Suprapubic skin (tissue), 4 donors: Measurements from ENCODE around the gene ATP9B. TPM values are rescaled to one million over a fixed set of nuclear protein-coding genes. Genes with fewer than 3 reads are reported as not detected.
"Not testable (repeated sequence)": the region's sequence is repeated elsewhere in the genome, so short reads cannot be mapped to it uniquely, and the experiment has no call there.

ENCODE experiments used
- DNase-seq, 2 donors: peaks; one replicate each; pipeline ENCODE4 v3.0.0-alpha.2; 2019; ENCODE audit warnings: low spot score in 2 of 2
- H3K27ac ChIP-seq: fragments of 200-600 bp; sonication (generic); one replicate; pipeline ENCODE4 v1.5.1; 2019
- H3K27me3 ChIP-seq: fragments of 200-600 bp; sonication (generic); one replicate; pipeline ENCODE4 v1.5.1; 2019
- H3K36me3 ChIP-seq: fragments of 200-600 bp; sonication (generic); one replicate; pipeline ENCODE4 v1.5.1; 2019
- H3K4me1 ChIP-seq: fragments of 200-600 bp; sonication (generic); one replicate; pipeline ENCODE4 v1.5.1; 2019
- H3K4me3 ChIP-seq: fragments of 200-600 bp; sonication (generic); one replicate; pipeline ENCODE4 v1.5.1; 2019; ENCODE audit warnings: mild to moderate bottlenecking
- H3K9me3 ChIP-seq: fragments of 200-600 bp; sonication (generic); one replicate; pipeline ENCODE4 v1.5.1; 2019
- EP300 ChIP-seq: sonication (generic); formaldehyde crosslinking; IDR thresholded peaks from one replicate; pipeline ENCODE4 v1.6.1; 2017; ENCODE audit warnings: antibody characterized with exemption
- POLR2A ChIP-seq, 2 donors: fragments of 450-650 bp; IDR thresholded peaks; one replicate each; pipeline ENCODE4 v1.6.1; 2017; ENCODE audit warnings: antibody characterized with exemption in 2 of 2, mild to moderate bottlenecking in 2 of 2, moderate library complexity in 2 of 2
- POLR2AphosphoS5 ChIP-seq, 3 donors: sonication (generic); formaldehyde crosslinking; IDR thresholded peaks; one replicate each; pipeline ENCODE4 v1.6.1; 2017; ENCODE audit warnings: antibody characterized with exemption in 3 of 3
- WGBS: methylation state at CpG from one replicate; pipeline ENCODE4 v1.1.5; 2018; 5-methylcytosine and 5-hydroxymethylcytosine counted together
- total RNA-seq, 4 donors: library from RNA; depleted of rRNA; stranded (reverse); fragments of >200 nt; gene quantifications; one replicate each; pipeline ENCODE4 v1.1.0, GENCODE V29; 2016
- TF ChIP-seq, protein P1 (sequence below), 2 donors: fragments of 200-600 bp in 1 of 2; fragments of 450-650 bp in 1 of 2; sonication (generic) in 1 of 2; IDR thresholded peaks; one replicate each; pipeline ENCODE4 v1.5.1; 2016 to 2019; ENCODE audit warnings: antibody characterized with exemption in 2 of 2, mild to moderate bottlenecking in 1 of 2, moderate library complexity in 1 of 2

Gene ATP9B
- total RNA-seq, 4 donors from 2014 or later: 30.2 to 109 (median 37.4) TPM

DNA sequence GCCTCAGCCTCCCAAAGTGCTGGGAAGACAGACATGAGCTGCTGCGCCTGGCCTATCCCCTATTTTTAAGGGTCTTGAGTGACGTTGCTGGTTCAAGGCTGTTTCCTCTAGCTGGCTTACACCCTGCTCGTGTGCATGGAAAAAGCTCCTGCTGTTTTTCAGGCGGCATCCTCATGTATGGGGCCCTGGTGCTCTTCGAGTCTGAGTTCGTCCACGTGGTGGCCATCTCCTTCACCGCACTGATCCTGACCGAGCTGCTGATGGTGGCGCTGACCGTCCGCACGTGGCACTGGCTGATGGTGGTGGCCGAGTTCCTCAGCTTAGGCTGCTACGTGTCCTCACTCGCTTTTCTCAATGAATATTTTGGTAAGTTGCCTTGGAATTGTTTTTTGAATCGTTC lies 304.5 kb downstream of the ATP9B start:
- H3K36me3 ChIP-seq: peaks cover 40% of the 10 kb centered on the region
- TF ChIP-seq, protein P1, sequence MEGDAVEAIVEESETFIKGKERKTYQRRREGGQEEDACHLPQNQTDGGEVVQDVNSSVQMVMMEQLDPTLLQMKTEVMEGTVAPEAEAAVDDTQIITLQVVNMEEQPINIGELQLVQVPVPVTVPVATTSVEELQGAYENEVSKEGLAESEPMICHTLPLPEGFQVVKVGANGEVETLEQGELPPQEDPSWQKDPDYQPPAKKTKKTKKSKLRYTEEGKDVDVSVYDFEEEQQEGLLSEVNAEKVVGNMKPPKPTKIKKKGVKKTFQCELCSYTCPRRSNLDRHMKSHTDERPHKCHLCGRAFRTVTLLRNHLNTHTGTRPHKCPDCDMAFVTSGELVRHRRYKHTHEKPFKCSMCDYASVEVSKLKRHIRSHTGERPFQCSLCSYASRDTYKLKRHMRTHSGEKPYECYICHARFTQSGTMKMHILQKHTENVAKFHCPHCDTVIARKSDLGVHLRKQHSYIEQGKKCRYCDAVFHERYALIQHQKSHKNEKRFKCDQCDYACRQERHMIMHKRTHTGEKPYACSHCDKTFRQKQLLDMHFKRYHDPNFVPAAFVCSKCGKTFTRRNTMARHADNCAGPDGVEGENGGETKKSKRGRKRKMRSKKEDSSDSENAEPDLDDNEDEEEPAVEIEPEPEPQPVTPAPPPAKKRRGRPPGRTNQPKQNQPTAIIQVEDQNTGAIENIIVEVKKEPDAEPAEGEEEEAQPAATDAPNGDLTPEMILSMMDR (IDR thresholded peaks at IDR 0.05): no peak
- no peaks in the 10 kb centered on the region for H3K9me3 ChIP-seq
- peak in 1 of 2 donors; percentile 41 for DNase-seq
- peaks cover 1% of the 10 kb centered on the region for H3K4me1 ChIP-seq
- no peak overlapping the region for H3K27ac ChIP-seq
- H3K27me3 ChIP-seq: no peaks in the 10 kb centered on the region
- H3K4me3 ChIP-seq: no peak overlapping the region
- 93% methylated on average over 17 of the region's 17 CpGs for WGBS

DNA sequence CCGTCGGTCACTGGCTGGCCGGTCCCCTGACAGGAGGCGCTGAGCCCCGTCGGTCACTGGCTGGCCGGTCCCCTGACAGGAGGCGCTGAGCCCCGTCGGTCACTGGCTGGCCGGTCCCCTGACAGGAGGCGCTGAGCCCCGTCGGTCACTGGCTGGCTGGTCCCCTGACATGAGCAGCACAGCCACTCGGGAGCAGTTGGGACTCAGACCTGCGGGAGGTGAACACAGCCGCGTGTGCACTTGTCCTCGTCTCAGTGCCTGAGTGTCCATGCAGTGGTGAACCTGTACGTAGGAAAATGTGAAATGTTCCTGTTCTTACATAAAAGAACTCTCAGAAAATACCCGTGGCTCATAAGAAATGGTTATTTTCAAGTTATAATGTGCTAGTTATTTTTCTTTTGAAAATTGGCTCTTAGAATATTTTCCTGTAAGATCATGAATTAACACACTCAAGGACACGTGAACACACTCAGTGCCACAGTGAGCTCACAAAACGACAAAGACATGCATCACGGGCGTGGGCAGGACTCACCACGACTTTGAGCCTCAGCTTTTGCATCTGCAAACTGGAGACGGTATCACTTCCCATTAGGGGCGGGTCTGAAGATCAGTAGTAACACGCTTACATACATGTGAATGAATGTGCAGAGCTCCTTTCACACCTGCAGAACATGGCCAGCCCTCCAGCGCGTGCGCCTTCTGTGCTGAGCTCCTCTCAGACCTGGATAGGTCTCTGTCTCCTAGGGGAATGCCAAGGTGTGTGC lies 305.4 kb downstream of the ATP9B start:
- TF ChIP-seq POLR2AphosphoS5 (IDR thresholded peaks at IDR 0.05): no peak
- TF ChIP-seq, protein P1 (IDR thresholded peaks at IDR 0.05): no peak
- WGBS: 89% methylated on average over 20 of the region's 32 CpGs
- Histone ChIP-seq H3K4me1 (peaks cover 8% of the 10 kb centered on the region), H3K27me3 (no peaks in the 10 kb centered on the region), H3K27ac (no peak overlapping the region), H3K9me3 (no peaks in the 10 kb centered on the region), H3K4me3 (no peak overlapping the region), H3K36me3 (peaks cover 40% of the 10 kb centered on the region)
- DNase-seq: peak in 1 of 2 donors; percentile 21

DNA sequence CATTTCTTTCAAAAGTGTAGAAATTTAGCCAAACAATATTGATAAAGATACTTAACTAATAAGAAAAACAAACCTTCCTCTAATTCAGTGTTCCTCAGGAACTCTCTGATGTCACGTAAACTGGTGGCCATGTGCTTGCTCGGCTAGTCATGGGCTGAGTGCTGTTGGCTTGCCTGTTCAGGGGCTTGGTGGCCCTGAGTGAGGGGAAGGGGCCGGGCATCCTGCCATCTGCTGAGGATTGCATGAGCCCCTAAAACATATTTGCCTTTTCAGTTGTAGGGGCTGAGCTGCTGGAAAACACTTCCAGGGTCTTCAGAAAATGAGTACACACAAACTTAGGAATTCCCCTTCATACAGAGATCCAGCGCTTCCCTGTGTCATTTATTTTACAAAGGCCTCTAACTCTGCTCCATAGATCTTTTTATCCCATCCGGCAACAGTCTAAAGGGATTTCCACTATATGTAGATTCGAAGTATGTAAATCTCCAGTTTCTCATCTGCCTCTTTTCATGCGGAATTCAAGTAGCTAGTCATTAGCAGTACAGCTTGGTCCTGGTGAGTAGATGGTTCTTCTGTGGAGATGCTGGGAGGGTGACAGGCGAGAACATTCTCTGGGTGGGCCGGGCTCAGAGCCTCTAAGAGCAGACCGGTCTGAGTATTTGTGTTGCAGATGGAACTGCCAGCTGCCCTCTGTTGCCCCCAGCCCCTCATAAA lies 306.4 kb downstream of the ATP9B start:
- DNase-seq: peak in 1 of 2 donors; percentile 24

DNA sequence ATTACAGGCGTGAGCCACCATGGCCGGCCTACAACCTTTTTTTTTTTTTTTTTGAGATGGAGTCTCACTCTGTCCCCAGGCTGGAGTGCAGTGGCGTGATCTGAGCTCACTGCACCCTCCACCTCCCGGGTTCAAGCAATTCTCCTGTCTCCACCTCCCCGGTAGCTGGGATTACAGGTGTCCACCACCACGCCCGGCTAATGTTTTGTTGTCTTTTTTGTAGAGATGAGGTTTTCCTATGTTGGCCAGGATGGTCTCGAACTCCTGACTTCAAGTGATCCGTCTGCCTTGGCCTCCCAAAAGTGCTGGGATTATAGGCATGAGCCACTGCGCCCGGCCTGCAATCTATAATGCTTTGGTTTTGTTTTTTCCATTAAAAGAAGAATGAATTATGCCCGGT lies 307.5 kb downstream of the ATP9B start:
- H3K9me3 ChIP-seq, H3K4me3 ChIP-seq, H3K27ac ChIP-seq, H3K27me3 ChIP-seq: not testable (repeated sequence)
- Histone ChIP-seq H3K36me3 (peaks cover 37% of the 10 kb centered on the region), H3K4me1 (peaks cover 12% of the 10 kb centered on the region)
- DNase-seq: peak in 1 of 2 donors; percentile 54
- WGBS: 78% methylated on average over 12 of the region's 12 CpGs

More for the DNA sequence above, 306.4 kb downstream of the ATP9B start:
- Histone ChIP-seq H3K4me1 (peaks cover 8% of the 10 kb centered on the region), H3K4me3 (no peak overlapping the region), H3K27me3 (no peaks in the 10 kb centered on the region), H3K9me3 (no peaks in the 10 kb centered on the region), H3K36me3 (peaks cover 40% of the 10 kb centered on the region), H3K27ac (no peak overlapping the region)
- TF ChIP-seq POLR2AphosphoS5 (IDR thresholded peaks at IDR 0.05): no peak
- TF ChIP-seq EP300: no peak
- no peak for TF ChIP-seq POLR2A (IDR thresholded peaks at IDR 0.05)
- TF ChIP-seq, protein P1 (IDR thresholded peaks at IDR 0.05): no peak
- whole genome bisulfite sequencing: 94% methylated on average over 10 of the region's 10 CpGs

- DNase-seq: peak in 1 of 2 donors; percentile 52
- no peaks in the 10 kb centered on the region for H3K27me3 ChIP-seq
- peaks cover 12% of the 10 kb centered on the region for H3K4me1 ChIP-seq
- TF ChIP-seq, protein P1 (IDR thresholded peaks at IDR 0.05): no peak
- TF ChIP-seq EP300: no peak
- TF ChIP-seq POLR2AphosphoS5 (IDR thresholded peaks at IDR 0.05): no peak
- no peak for TF ChIP-seq POLR2A (IDR thresholded peaks at IDR 0.05)
- no peak overlapping the region for H3K4me3 ChIP-seq
- peaks cover 33% of the 10 kb centered on the region for H3K36me3 ChIP-seq
- WGBS: 92% methylated on average over 15 of the region's 19 CpGs
- H3K9me3 ChIP-seq: no peaks in the 10 kb centered on the region
- no peak overlapping the region for H3K27ac ChIP-seq
Measured at GRCh38 chr18:79377187-79377891, 308.1 kb downstream of the ATP9B start.
